CD4-positive, alpha-beta T cell treated with Interleukin-17A for 1 hour (primary cell): ENCODE results near the gene STYXL2.
A peak's percentile ranks its signal among the peaks of the same experiment; 100 is the strongest.

Experiments
- DNase-seq: peaks from one replicate; pipeline ENCODE4 v3.0.0-alpha.2; 2020

The STYXL2 gene

DNA sequence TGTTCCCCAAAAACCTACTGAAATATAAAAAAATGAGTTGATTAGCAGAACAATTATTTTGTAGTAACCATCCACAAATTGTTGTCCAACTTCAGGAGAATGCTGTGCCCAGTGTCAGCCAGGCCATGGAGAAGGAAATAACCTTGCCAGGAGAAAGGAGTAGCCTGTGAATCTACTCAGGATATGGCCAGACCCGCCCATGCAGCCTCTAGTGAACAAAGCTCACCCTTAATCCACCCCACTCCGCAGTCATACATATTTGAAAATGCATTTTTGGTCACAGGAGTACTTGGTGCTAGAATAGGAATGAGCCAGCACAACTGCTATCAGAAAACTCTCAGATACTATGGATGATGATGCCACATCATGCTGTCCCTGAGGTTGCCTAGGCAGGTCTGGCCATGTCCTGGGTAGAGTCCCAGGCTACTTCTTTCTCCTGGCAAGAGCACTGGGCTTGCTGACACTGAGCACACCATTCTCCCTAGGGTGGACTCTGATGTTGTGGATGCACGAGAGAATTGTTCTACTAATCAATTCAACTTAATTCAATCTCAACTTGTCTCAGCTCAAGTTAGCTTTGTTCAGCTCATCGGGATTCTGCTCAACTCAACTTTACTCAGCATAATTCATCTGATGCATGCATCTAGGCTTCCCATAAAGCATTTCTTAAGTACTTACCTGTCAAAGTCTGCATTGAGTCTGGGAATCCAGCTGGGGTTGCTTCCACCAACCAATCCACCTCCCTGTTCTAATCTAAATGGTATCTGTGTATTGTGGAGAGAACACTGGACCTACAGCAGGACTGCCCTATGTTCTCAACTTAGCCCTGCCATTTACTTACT lies 18.2 kb downstream of the STYXL2 start:
- DNase-seq, result no peak

DNA sequence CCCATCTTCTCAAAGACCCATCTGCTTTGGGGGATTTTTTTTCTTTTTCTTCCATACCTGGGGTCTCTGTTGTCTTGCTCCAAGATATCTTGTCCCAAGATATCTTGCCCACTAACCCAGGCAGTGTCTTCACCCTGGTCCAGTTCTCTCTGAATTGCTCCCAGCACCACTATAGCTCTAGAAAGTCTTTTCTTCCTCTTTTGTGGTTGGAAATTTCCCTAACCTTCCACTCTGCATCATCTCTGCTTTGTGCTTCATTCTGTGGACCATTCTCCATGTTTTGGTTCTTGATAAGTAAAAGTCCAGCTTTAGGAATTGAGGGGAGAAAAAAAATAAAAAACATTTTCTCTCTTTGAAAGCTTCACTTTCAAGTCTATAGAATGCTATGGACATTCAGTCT lies 20.9 kb downstream of the STYXL2 start:
- no peak for DNase-seq

DNA sequence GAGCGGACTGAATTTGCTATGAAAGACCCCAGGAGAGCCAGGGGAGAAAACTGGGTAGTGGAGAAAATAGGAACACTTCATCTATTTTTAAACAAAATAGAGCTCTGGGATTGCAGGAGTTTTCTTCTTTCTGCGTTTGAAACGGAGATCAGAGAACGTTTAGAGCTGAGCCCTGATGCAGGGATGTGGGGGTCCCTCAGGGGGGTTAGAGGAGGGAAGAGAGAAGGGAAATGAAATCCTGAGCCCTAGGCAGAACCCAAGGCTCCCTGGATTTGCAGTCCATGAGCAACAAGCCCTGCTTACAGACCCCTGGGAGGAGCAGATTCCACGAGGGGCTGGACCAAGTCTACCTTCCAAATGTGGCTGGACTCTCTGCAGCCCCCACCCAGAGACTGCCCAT lies 21.8 kb downstream of the STYXL2 start:
- no peak for DNase-seq

DNA sequence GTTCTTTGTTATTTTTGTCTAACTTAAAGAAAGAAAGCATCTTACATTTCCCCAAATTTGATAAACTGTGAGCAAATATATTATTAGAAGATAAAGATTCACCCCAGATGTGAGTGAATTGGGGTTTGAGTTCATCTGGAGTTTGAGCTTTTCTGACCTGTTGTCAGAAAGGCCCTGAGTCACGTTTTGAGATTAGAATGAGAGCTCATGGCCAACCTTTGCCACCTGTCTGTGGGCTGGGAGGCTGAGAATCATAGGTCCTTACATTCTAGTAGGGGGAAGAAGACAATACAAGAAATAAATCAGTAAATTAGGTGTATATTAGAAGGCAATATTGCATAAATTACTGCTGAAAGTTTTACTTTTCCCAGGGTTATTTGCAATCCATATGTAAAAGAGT lies 22.3 kb downstream of the STYXL2 start:
- no peak for DNase-seq

DNA sequence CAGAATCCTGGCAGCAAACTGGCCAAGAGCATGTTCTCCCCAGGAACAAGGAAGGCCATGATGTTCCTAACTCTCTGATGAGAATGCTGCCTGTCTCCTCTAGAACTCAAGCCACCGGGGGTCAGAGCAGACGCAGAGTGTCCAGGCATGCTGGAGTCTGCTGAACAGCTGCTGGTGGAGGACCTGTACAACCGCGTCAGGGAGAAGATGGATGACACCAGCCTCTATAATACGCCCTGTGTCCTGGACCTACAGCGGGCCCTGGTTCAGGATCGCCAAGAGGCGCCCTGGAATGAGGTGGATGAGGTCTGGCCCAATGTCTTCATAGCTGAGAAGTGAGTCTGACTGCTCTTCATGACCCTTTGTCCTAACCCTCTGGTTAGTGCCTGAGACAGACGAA lies 23.4 kb downstream of the STYXL2 start:
- no peak for DNase-seq

DNA sequence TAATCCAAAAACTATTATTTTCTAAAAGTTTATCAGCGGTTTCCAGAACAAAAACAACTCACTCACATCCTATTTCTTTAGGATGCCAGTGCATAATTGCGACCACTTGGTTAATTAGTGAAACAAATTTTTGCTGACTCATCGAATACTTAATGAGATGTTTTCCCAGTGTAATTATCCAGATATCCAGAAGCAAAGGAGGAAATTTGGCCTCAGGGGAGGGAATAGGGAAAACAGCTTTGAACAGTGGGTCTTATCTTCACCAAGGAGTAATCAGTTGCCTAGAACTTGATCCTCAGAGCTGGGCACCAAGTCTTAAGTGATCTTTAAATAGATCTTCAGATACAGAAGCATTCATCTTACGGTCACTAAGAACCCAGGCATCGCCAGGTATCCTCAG lies 24.3 kb downstream of the STYXL2 start:
- DNase-seq, result no peak

DNA sequence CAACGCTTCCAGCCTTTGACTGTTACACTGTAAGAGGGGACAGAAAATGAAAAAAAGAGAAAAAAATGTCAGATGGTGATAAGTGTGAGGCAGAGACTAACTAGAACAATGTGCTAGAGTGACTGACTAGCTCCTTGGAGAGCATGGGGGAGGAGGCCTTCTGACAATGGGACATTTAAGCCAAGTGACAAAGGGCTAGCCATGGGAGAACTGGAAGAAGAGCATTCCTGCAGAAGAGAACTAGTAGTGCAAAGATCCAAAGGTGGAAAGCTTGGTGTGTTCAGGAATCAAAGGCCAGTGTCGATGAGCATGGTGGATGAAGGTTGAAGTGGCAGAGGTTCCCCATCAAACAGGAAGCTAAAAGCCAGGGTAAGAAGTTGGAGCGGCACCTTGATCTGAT lies 25.8 kb downstream of the STYXL2 start:
- no peak for DNase-seq

DNA sequence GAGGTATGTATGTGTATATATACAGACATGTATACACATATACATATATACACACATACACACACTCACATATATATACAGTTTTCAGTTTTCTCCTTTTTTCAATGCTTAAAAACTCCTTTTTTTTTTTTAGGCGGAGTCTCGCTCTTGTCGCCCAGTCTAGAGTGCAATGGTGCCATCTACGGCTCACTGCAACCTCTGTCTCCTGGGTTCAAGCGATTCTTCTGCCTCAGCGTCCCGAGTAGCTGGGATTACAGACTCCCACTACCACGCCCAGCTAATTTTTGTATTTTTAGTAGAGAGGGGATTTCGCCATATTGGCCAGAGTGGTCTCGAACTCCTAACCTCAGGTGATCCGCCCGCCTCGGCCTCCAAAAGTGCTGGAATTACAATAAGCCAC lies 27.0 kb downstream of the STYXL2 start:
- DNase-seq, result peak; percentile 25

DNA sequence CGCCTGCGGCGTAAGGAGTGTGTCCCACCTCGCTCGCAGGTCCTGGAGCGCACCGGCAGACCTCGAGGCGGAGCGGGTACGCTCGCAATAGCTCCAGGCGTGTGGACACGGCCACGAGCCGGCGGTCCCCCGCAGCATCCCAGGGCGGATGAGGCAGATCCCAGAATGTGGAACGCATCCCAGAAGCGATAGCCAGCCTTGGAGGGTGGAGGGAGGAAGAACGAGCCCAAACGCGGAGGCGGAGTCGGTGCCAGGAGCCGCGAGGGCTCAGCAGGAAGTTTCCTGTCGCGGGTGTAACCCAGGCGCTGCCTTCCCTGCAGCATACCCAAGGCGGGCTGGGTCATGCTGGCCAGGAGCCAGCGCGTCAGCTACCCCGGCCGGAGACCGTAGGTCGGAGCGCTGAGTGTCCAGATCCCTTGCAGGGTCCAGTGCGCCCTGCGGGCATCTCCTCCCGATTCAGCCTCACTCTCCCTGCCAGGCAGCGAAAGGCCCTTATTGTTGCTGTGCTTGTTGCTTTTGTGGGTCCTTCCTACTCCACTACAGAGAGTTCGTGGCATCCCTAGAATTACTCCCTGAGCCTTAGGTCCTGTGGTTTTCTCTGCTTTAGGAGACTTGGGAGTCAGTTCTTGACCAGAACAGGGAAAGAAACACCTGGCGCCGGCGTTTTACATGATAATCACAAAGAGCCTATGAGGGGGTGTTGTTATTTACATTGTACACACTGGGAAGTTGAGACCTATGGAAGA lies 27.7 kb downstream of the STYXL2 start:
- peak; percentile 27 for DNase-seq

DNA sequence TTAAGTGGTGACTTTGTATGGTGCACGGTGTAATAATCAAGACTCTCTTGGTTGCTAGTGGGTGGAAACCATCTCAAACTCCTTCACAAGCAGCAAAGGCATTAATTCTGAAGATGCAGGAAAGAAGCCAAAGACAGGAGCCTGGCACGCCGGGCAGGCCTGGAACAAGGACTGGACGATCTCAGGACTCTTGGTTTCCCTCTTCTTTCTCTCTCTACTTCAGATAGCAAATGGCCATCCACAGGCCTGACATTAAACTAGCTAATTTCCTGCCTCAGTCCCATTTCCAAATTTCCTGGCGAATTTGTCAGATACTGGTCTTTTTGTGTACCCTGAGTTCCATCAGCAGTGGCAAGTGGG lies 28.2 kb downstream of the STYXL2 start:
- DNase-seq, result no peak

DNA sequence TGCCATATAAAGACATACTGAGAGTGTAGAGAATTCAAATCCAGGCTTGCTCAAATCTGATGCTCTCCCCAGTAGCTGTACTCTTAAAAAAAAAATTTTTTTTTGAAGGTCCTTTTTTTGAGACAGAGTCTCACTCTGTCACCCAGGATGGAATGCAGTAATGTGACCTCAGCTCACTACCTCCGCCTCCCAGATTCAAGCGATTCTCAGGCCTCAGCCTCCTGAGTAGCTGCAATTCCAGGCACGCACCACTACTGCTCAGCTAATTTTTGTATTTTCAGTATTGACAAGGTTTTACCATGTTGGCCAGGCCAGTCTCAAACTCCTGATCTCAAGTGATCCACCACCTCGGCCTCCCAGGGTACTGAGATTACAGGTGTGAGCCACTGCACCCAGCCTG lies 28.7 kb downstream of the STYXL2 start:
- DNase-seq, result no peak

DNA sequence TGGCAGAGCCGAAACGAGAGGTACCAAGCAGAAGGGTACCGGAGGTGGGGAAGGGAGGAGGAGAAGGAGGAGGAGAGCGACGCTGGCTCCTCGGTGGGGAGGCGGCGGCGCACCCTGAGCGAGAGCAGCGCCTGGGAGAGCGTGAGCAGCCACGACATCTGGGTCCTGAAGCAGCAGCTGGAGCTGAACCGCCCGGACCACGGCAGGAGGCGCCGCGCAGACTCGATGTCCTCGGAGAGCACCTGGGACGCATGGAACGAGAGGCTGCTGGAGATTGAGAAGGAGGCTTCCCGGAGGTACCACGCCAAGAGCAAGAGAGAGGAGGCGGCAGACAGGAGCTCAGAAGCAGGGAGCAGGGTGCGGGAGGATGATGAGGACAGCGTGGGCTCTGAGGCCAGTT lies 32.4 kb downstream of the STYXL2 start:
- DNase-seq, result no peak

DNA sequence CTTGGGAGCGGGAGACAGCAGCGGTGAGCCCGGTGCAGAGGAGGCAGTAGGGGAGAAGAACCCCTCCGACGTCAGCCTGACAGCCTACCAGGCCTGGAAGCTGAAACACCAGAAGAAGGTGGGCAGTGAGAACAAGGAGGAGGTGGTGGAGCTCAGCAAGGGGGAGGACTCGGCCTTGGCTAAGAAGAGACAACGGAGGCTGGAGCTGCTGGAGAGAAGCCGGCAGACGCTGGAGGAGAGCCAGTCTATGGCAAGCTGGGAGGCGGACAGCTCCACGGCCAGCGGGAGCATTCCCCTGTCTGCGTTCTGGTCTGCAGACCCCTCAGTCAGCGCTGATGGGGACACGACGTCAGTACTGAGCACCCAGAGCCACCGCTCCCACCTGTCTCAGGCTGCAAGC lies 32.9 kb downstream of the STYXL2 start:
- no peak for DNase-seq

DNA sequence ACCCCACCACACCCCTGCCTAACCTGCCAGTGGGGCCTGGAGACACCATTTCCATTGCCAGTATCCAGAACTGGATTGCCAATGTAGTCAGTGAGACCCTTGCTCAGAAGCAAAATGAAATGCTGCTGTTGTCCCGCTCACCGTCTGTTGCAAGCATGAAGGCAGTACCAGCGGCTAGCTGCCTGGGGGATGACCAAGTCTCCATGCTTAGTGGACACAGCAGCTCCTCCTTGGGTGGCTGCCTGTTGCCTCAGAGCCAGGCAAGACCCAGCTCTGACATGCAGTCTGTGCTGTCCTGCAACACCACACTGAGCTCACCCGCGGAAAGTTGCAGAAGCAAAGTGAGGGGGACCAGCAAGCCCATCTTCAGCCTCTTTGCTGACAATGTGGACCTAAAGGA lies 33.4 kb downstream of the STYXL2 start:
- DNase-seq, result no peak

DNA sequence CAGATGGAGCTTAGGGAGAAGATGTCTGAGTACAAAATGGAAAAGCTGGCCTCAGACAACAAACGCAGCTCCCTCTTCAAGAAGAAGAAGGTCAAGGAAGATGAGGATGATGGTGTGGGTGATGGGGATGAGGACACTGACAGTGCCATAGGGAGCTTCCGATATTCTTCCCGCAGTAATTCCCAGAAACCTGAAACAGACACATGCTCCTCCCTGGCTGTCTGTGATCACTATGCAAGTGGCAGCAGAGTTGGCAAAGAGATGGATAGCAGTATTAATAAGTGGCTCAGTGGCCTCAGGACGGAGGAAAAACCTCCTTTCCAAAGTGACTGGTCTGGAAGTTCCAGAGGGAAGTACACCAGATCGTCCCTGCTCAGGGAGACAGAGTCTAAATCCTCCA lies 33.8 kb downstream of the STYXL2 start:
- DNase-seq, result no peak

DNA sequence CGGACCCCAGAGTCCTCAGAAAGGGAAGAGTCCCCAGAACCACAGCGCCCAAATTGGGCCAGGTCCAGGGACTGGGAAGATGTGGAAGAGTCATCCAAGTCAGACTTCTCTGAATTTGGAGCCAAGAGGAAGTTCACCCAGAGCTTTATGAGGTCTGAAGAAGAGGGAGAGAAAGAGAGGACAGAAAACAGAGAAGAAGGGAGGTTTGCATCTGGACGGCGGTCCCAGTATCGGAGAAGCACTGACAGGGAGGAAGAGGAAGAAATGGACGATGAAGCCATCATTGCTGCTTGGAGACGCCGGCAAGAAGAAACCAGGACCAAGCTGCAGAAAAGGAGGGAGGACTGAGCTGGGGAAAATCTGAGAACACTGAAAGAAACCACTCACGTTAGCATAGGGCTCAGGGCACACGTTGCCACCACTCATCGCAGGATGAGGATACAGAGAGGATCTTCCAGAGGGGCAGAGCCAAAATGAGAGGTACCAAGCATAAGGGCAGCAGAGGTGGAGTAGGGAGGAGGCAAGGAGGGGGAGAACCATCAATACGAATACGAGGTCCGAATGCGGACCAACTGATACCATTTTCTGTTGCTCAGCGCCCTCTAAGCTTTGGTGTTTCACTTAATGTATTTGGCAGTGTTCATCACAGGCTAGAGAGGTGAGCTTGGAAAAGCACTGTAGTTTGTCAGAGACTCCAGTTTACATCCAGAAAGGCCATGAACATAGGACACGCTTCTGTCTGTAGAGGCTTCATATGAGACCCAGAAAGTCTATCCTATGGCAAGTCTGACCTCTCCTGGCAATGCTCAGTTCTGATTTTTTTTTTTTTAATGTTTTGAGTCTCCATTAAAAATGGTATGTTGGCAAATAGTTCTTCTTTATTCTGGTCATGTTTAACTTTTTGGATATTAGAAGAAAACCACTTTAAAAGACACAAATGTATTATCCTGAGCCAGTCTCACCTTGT lies 34.7 kb downstream of the STYXL2 start:
- DNase-seq, result peak; percentile 11

DNA sequence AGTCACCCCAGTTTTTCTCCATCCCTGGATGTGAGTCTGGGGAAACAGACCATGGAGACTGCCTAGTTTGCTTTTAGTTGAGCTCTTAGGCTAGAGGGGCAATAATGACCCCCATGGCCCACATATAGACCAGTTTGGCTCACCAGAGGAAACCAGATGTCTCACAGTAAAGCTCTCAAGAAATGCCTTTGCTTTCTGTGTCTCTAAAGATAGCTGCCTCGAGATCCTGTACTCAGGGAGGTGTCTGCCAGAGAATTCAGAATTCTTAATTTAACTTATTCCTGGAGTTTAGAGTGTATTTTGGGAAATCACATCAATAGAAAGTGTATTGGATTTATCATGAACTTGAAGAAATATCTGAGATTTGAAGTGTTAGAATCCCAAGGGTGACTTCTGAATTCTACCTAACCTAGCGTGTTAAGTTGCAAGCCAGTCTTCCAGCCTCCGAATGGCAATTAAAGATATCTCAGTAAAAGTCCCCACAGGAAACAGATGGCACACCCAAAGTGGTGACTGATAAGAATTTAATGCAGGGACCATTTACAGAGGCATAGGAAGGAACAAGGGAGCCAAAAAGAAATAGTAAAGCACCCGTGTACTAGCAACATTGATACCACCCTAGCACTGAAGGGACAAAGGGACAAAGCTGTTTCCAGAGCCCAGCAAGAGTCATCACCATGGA lies 37.1 kb downstream of the STYXL2 start:
- DNase-seq, result no peak

DNA sequence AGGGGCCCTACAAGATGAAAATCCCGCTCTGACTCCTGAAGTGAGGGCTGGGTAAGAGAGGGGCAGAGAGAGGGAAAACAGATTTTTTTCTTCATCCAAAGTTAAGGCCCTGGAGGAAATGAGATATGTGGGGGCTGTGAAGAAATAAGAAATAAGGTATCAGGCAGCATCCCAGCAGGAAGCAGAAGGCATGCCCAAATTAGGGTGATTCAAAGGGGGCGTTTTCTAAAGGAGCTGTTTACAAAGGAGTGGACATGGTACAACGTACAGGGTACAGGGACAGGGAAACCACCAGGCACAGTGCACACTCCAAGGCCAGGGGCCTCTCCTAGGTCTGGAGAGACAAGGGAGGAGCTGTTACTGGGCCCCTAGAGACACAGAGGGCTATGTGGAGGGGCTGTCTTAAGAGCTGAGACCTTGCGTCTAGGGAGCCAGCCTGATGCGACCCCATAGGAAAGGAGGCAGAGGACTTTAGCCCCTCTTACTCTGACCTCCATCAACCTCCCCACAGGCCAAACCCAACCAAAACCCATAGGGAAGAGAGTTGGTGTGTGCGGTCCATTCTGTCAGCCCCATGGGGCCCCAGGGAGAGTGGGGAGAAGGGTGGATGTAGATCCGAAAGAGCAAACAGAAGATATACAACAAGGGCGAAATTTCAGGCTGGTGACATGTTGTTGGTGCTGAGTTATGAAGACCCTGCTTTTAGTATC lies 38.6 kb downstream of the STYXL2 start:
- no peak for DNase-seq

DNA sequence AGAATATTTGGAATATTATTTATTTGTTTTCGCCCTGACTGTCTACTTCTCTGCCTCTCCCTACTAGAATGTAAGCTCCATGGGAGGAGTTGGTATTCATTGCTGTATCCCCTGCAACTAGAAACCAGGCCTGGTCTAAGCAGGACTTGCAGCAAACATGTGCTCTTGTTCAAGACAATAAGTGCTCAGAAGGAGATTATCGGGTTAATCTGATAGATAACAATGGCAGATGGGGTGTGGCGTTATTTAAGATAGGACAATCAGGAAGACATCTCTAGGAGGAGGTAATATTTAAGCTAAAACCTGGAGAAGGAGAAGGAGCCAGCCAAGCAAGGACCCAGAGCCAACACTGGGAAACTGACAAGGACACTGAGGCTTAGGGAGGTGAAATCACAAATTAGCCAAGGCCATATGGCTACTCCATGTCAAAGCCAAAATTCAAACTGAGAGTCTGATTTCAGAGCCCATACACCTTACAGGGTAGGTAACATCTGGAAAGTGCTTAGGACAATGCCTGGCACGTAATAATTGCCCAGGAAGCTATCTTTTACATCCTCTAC lies 41.5 kb downstream of the STYXL2 start:
- no peak for DNase-seq

DNA sequence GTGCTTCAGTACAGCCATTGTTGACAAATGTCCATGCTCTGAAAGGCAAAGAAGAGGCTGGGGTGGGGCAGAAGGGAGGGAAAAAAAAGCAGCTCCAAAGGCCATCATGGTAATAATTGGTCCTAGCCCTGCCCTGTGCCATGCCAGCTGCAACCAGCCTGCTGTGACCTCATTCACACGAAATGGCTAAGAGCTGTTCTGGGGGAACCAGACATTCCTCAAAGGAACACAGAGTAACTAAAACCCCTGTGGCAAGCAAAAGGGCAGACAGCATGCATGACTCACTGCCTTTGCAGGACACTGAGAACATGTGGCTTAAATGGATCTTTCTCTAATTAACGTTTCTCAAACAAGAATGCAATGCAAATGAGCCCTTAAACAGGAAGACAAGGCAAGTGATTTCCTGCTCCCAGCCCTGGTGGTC lies 42.3 kb downstream of the STYXL2 start:
- DNase-seq, result no peak

DNA sequence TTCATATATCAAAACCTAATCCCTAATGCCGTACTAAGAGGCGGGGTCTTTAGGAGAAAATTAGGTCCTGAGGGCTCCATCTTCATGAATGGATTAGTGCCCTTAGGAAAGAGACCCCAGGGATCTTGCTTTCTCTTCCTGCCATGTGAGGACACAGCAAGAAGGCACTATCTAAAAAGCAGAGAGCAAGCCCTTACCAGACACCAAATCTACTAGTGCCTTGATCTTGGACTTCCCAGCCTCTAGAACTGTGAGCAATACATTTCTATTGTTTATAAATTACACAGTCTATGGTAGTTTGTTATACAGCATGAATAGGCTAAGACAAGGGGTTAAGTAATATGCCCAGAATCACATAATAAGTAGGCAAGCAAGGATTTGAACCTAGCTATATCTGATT lies 42.9 kb downstream of the STYXL2 start:
- no peak for DNase-seq

DNA sequence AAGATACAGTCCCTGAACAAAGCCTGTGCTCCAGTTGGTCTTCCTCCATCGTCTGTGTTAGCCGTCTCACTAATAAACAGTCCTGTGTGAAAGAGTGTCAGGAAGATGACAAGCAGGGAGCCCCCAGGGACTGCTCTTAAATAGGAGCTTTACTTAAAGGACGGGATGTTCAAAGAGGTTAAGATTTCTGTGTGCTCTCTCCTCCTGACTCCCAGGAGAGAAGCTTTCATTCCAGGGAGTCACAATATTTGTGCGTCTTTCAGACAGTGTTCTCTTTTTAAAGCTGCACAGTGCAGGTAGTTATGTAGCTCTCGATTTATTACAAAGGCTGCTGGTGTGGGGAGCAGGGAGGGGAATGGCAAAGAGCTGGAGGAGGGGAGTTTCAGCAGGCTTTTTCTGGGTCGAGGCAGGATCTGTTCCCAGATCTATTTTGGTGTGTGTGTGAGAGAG lies 43.5 kb downstream of the STYXL2 start:
- DNase-seq, result no peak
